G401.6 (cell line): ENCODE data around the gene PCSK4.
"Not testable (repeated sequence)": the region's sequence is repeated elsewhere in the genome, so short reads cannot be mapped to it uniquely, and the experiment has no call there.

ENCODE experiments used
- FAIRE-seq: peaks from 2 replicates; lab custom pipeline; 2012; peaks lifted over from hg19 to GRCh38; lab: Jason Lieb, UNC

Gene PCSK4

DNA sequence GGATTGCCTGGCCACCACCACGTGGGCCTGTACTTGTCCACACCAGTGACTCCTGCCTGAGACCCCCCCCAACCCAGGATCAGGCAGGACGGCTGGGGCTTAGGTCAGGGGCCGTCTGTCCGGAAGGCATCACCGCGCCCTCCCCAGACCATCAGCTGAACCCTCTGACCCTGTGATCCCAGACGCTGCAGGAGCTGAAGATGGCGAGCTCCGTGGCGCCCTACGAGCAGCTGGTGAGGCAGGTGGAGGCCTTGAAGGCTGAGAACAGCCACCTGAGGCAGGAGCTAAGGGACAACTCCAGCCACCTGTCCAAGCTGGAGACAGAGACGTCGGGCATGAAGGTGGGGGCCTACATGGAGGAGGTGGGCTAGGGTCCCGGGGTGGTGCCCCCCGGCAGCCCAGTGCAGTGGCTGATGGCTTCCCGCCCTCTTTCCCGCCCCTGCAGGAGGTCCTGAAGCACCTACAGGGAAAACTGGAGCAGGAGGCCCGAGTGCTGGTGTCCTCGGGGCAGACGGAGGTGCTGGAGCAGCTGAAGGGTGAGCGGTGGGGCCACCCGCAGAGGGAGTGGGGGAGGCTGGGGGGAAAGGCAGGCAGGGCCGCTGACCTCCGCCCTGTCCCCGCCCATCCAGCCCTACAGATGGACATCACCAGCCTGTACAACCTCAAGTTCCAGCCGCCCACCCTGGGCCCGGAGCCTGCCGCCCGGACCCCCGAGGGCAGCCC, 37.2 kb downstream of the PCSK4 start:
- no peak for FAIRE-seq

DNA sequence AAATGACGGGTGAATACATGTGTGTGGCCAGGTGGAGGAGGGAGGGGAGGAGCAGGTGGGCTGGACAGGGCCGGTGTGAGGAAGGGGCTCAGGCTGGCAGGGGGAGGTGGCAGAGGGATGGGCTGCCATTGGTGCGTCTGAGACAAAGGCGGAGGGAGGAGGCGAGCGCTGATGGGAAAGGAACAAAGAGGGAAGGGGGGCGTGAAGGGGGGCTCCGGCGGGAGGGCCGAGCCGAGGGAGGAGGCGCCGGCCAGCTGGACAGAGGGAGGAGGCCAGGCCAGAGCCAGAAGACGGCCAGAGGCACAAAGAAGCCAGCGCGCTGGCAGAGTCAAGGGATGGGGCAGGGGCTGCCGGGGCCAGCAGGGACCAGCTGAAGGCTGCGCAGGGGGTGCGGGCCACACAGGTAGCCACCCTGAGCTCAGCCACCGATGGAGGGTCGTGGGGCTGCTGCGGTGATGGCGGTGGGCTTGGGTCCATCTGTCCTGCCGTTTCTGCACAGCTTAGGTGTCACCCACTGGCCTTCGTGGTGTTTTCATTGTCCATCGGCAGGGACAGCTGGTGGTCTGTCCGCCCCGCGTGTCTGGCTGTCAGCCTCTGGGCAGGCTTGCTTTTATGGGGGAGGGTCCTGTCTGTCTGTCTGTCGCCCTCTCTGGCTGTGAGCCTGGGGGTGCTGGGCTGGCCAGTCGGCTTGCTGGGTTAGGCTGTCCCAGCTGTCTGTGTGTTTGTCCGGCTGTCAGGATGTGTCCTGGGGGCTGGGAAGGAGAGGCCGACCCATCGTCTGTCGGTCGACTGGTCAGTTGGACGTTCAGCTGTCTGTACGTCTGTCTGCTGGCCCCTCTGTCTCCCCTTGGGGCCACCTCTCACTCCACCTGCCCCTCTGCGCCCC, 38.0 kb downstream of the PCSK4 start:
- no peak for FAIRE-seq

- FAIRE-seq = no peak
Observed at GRCh38 chr19:1450735-1451731, 39.1 kb downstream of the PCSK4 start.

GRCh38 chr19:1449467-1450442, 40.4 kb downstream of the PCSK4 start, which contains the start of gene APC2:
Gene APC2, plus strand, starts transcription at chr19:1450121. Its CDS starts 2,881 bp downstream, at chr19:1453002.
- FAIRE-seq = no peak

DNA sequence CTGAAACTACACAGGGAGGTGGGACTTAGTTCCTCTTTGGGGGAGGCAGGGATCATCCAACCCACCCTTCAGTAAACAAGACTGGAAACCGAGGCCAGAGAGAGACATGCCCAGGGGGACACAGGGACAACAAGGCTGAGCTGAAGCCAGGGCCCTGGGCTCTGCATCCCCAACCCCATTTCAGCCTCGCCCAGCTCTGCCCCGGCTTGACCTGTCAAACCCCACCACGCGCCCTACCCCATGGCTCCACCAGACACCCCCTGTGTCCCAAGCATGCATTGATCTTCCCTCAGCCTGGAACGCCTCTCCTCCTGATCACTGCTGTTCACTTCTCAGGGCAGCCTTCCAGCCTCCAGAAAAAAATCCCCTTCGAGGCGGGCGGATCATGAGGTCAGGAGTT, 42.2 kb downstream of the PCSK4 start:
- FAIRE-seq = no peak

- no peak for FAIRE-seq
Observed at GRCh38 chr19:1447504-1447903, 42.6 kb downstream of the PCSK4 start.

GRCh38 chr19:1446713-1447481, 43.3 kb downstream of the PCSK4 start:
- FAIRE-seq = no peak

GRCh38 chr19:1445932-1446712, 44.0 kb downstream of the PCSK4 start:
- FAIRE-seq = no peak

DNA sequence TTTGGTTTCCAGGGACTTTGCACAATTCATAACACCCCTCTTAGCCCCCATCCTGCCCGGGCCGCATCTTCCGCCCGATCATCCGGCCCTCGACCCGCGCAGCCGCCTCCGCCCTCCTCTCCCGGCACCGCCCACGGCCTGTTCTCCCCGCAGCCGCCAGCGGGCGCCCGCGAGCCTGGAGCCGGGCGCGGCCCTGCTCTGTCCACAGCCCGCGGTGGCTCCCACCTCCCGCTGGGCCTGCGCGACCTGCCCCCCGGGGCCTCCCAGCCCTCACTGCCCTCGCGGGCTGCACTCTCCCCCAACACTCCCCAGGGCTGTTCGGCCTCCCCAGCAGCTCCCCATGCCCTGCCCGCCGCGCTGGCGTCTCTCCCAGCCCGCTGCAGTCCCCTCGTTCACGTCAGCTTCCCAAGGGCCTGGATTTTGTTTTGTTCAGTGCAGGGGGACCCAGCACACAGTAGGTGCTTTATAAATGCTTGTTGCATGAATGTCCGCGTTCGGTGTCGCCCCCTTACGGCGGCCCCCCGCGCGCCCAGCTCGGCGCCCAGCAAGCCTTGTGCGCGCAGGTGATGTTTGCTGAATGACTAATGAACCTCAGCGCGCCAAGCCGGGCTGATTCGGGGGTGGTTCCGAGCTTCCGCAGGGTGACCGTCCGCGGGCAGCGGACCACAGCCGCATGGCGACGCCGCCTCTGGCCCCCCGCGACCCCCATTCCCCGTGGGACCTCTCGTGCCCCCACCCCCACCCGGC, 44.8 kb downstream of the PCSK4 start:
- FAIRE-seq = no peak

GRCh38 chr19:1441677-1442438, 48.3 kb downstream of the PCSK4 start:
- no peak for FAIRE-seq

DNA sequence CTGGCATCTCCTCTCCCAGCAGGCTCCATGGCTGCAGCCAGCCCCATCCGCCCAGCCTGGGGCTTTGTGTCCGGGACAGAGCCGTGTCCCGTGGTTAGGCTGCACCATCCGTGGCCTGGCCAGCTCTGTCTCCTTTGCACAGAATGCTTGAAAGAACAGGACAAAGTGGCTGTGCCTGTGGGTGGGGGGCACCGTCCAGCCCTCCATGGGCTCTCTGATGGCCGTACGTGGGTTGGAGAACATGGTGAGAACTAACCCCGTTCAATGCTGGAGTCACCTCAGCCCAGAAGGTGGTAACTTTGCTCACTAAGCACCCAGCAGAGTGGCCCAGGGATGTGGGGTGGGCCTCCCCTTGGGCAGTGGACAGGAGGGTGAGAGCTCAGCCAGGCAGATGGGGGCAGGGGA, 49.1 kb downstream of the PCSK4 start:
- no peak for FAIRE-seq

- FAIRE-seq = no peak
Observed at GRCh38 chr19:1440418-1440801, 49.7 kb downstream of the PCSK4 start.

DNA sequence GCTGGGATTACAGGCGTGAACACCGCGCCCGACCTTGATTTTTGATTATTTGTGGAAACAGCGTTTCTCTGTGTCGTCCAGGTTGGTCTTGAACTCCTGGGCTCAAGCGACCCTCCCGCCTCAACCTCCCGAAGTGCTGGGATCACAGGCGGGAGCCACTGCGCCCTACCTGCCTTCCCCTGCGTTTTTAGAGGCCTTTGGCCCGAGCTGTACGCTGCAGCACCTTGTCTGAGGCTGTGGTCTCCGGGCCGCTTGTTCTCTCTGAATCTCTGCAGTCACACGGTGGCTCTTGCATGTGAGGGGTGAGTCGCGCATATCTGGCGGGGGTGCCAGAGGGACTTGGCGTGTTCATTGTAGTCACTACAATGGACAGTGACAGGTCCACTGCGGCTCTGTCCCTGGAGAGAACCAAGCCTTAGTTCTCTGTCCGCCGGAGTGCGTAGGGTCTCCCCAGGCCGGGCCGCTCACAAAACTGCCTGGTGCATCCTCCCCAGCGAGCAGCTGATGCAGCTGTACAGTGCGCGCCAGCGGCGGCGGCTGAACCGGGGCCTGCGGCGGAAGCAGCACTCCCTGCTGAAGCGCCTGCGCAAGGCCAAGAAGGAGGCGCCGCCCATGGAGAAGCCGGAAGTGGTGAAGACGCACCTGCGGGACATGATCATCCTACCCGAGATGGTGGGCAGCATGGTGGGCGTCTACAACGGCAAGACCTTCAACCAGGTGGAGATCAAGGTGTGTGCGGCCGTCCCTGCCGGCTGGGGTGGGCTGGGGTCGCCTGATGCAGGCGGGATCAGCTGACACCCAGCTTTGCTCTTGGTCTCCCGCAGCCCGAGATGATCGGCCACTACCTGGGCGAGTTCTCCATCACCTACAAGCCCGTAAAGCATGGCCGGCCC, 50.4 kb downstream of the PCSK4 start:
- not testable (repeated sequence) for FAIRE-seq

- no peak for FAIRE-seq
Observed at GRCh38 chr19:1438933-1439354, 51.2 kb downstream of the PCSK4 start.

DNA sequence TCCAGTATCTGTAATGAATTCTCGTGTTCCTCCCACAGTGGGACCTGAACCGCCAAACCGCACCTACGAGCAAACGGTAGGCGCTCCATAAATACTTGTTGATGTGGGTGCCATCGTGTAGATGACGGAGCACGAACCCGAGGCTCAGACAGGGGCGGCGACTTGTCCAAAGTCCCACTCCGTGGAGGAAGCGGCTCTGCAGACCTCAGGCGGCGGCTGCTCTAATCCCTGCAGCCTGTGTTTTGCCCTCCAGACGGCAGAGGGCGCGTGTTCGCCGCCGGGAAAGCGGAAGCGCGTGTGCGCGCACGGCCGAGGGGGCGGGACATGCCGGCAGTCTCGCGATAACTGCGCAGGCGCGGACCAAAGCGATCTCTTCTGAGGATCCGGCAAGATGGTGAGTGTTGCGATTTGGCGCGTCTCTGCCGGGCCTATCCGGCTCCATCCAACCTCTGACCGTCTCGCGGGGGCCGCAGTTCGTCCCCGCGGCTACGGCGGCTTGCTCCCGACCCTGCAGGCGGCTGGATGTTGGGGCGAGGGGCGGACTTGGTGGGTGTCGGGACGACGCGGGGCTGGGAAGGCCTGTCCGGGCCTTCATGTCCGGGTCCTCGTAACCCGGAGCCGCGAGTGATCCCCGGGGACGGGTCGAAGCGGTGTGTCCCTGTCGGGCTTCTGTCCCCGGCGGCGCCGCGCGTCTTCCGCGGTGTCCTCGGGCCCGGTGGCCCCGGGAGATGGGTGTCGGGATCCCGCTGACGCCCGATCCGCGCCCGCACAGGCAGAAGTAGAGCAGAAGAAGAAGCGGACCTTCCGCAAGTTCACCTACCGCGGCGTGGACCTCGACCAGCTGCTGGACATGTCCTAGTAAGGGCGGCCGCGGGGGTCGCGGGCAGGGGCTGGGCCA, 51.9 kb downstream of the PCSK4 start, which contains the start of gene RPS15:
Gene RPS15, plus strand, starts transcription at position 362 of the 898 bp plus-strand sequence. Its CDS starts 30 bp downstream, at position 392.
- peak; percentile 95 for FAIRE-seq

- FAIRE-seq = no peak
Observed at GRCh38 chr19:1437609-1438008, 52.5 kb downstream of the PCSK4 start.
